ENCODE measurements around the gene HNRNPA3. TPM values are rescaled to one million over a fixed set of nuclear protein-coding genes. Genes with fewer than 3 reads are reported as not detected.

Gene HNRNPA3
- total RNA-seq, 1 experiment from 2014 or later, result 328 TPM

DNA sequence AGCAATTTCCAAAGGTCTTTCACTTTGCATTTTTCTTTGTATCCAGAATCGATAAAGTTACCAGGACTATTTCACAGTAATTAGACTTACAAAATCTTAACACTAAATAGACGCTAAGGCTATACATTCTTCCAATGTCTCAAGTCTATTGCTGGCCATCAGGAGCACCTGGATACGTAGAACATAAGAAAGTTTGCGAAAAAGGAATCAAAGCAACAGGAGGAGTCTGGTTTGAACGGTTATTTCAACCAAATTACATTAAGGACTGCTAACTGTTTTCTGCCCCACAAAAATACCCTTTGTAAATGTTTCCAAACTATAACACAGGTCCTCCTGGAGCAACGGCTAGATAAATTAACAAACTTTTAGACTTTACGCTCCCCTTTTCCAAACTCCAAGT, 1.4 kb upstream of the HNRNPA3 start:
- Histone ChIP-seq H2AFZ (ENCODE audit: low read depth, low read length, poor library complexity, severe bottlenecking) (no peak overlapping the region), H3K79me2 (ENCODE audit: insufficient read depth, low read length) (peaks cover 51% of the 10 kb centered on the region), H3K4me3 (replicated peaks in 1 of 2; ENCODE audit: low read depth in 1 of 2, low read length in 2 of 2) (peak overlapping the region; percentile 67 to 71), H3K9me2 (ENCODE audit: insufficient read depth) (no peaks in the 10 kb centered on the region), H3K27me3 (ENCODE audit: insufficient read depth, low read length) (no peaks in the 10 kb centered on the region), H3K9ac (ENCODE audit: low read length) (peak overlapping the region; percentile 94), H4K20me1 (ENCODE audit: insufficient read depth) (peaks cover 25% of the 10 kb centered on the region), H3K9me3 (ENCODE audit: control insufficient read depth in 1 of 2, insufficient read depth in 1 of 2, low read depth in 1 of 2, low read length in 2 of 2) (no peaks in the 10 kb centered on the region), H3K27ac (ENCODE audit: low read depth, low read length) (peak overlapping the region; percentile 93; the same call in 1 of the 2 replicates), H3K4me1 (ENCODE audit: control insufficient read depth in 1 of 2, insufficient read depth in 2 of 2, low read length in 2 of 2) (peaks cover 11 to 19% of the 10 kb centered on the region in 2 experiments), H3K36me3 (ENCODE audit: control insufficient read depth in 1 of 2, insufficient read depth in 2 of 2, low read length in 2 of 2) (peaks cover 6 to 29% of the 10 kb centered on the region in 2 experiments), H3K4me2 (ENCODE audit: low read length) (peak overlapping the region; percentile 80)
- ATAC-seq (no peak), DNase-seq (ENCODE audit: low read depth, low spot score) (no peak)
- intact Hi-C loops (cut with micrococcal nuclease), result no loop called here
- ChIA-PET CTCF (interaction anchor here (1.0 kb wide), 1 partner anchor 46 kb away, joined by 3 read pairs; no protein-coding TSS in a partner anchor), POLR2A (interaction anchor here (0.6 to 1.7 kb wide), 9 partner anchors 9 to 55 kb away, joined by 3 to 15 read pairs (median 4); no protein-coding TSS in a partner anchor), RAD21 (ENCODE audit: low non-redundant PET in 1 of 2, low total read pairs in 2 of 2, uncharacterized antibody in 2 of 2, unreplicated experiment in 2 of 2) (no interaction called here)
- no TSS peak for BruUV-seq (replicated peaks)
- TF ChIP-seq EZH2 (IDR thresholded peaks at IDR 0.05) (no peak), ZFX (IDR thresholded peaks at IDR 0.05) (no peak), CBX3 (IDR thresholded peaks at IDR 0.05; ENCODE audit: low read depth) (no peak), POLR2AphosphoS5 (IDR thresholded peaks at IDR 0.05; ENCODE audit: low read depth, low read length) (no peak), FOSL1 (IDR thresholded peaks at IDR 0.05; ENCODE audit: low read depth) (no peak), ZNF274 (IDR thresholded peaks at IDR 0.05; ENCODE audit: low read depth, low read length) (no peak), YY1 (IDR thresholded peaks at IDR 0.05; ENCODE audit: extremely low read depth, insufficient replicate concordance, low read depth, low read length) (no peak), SIN3A (IDR thresholded peaks at IDR 0.05; ENCODE audit: low read depth) (no peak), RAD21 (IDR thresholded peaks at IDR 0.05; ENCODE audit: low read depth) (no peak), SP1 (IDR thresholded peaks at IDR 0.05; ENCODE audit: low read depth) (no peak), EZH2phosphoT487 (IDR thresholded peaks at IDR 0.05; ENCODE audit: borderline replicate concordance) (no peak), EGR1 (IDR thresholded peaks at IDR 0.05; ENCODE audit: low read depth) (no peak), ELF1 (IDR thresholded peaks at IDR 0.05; ENCODE audit: borderline replicate concordance, low read depth) (no peak), JUND (IDR thresholded peaks at IDR 0.05) (no peak)
- TF ChIP-seq, protein P1, sequence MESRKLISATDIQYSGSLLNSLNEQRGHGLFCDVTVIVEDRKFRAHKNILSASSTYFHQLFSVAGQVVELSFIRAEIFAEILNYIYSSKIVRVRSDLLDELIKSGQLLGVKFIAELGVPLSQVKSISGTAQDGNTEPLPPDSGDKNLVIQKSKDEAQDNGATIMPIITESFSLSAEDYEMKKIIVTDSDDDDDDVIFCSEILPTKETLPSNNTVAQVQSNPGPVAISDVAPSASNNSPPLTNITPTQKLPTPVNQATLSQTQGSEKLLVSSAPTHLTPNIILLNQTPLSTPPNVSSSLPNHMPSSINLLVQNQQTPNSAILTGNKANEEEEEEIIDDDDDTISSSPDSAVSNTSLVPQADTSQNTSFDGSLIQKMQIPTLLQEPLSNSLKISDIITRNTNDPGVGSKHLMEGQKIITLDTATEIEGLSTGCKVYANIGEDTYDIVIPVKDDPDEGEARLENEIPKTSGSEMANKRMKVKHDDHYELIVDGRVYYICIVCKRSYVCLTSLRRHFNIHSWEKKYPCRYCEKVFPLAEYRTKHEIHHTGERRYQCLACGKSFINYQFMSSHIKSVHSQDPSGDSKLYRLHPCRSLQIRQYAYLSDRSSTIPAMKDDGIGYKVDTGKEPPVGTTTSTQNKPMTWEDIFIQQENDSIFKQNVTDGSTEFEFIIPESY (IDR thresholded peaks at IDR 0.05; ENCODE audit: extremely low read depth, insufficient replicate concordance, low read length), result no peak
- TF ChIP-seq, protein P2, sequence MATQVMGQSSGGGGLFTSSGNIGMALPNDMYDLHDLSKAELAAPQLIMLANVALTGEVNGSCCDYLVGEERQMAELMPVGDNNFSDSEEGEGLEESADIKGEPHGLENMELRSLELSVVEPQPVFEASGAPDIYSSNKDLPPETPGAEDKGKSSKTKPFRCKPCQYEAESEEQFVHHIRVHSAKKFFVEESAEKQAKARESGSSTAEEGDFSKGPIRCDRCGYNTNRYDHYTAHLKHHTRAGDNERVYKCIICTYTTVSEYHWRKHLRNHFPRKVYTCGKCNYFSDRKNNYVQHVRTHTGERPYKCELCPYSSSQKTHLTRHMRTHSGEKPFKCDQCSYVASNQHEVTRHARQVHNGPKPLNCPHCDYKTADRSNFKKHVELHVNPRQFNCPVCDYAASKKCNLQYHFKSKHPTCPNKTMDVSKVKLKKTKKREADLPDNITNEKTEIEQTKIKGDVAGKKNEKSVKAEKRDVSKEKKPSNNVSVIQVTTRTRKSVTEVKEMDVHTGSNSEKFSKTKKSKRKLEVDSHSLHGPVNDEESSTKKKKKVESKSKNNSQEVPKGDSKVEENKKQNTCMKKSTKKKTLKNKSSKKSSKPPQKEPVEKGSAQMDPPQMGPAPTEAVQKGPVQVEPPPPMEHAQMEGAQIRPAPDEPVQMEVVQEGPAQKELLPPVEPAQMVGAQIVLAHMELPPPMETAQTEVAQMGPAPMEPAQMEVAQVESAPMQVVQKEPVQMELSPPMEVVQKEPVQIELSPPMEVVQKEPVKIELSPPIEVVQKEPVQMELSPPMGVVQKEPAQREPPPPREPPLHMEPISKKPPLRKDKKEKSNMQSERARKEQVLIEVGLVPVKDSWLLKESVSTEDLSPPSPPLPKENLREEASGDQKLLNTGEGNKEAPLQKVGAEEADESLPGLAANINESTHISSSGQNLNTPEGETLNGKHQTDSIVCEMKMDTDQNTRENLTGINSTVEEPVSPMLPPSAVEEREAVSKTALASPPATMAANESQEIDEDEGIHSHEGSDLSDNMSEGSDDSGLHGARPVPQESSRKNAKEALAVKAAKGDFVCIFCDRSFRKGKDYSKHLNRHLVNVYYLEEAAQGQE (IDR thresholded peaks at IDR 0.05; ENCODE audit: low read depth), result no peak
- TF ChIP-seq, protein P3, sequence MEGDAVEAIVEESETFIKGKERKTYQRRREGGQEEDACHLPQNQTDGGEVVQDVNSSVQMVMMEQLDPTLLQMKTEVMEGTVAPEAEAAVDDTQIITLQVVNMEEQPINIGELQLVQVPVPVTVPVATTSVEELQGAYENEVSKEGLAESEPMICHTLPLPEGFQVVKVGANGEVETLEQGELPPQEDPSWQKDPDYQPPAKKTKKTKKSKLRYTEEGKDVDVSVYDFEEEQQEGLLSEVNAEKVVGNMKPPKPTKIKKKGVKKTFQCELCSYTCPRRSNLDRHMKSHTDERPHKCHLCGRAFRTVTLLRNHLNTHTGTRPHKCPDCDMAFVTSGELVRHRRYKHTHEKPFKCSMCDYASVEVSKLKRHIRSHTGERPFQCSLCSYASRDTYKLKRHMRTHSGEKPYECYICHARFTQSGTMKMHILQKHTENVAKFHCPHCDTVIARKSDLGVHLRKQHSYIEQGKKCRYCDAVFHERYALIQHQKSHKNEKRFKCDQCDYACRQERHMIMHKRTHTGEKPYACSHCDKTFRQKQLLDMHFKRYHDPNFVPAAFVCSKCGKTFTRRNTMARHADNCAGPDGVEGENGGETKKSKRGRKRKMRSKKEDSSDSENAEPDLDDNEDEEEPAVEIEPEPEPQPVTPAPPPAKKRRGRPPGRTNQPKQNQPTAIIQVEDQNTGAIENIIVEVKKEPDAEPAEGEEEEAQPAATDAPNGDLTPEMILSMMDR (IDR thresholded peaks at IDR 0.05 in 2 of 3, conservative IDR thresholded peaks at IDR 0.05 in 1 of 3; ENCODE audit: borderline replicate concordance in 1 of 3, insufficient read depth in 1 of 3, low read depth in 2 of 3, low read length in 2 of 3), result no peak
- TF ChIP-seq, protein P4, sequence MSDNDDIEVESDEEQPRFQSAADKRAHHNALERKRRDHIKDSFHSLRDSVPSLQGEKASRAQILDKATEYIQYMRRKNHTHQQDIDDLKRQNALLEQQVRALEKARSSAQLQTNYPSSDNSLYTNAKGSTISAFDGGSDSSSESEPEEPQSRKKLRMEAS (IDR thresholded peaks at IDR 0.05), result no peak
- TF ChIP-seq, protein P5, sequence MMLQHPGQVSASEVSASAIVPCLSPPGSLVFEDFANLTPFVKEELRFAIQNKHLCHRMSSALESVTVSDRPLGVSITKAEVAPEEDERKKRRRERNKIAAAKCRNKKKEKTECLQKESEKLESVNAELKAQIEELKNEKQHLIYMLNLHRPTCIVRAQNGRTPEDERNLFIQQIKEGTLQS (IDR thresholded peaks at IDR 0.05), result no peak
